ENCODE measurements around the gene RSU1. TPM values are rescaled to one million over a fixed set of nuclear protein-coding genes. Genes with fewer than 3 reads are reported as not detected.
"Not testable (repeated sequence)": the region's sequence is repeated elsewhere in the genome, so short reads cannot be mapped to it uniquely, and the experiment has no call there.

RSU1 gene
- polyA plus RNA-seq, 3 donors, result 45.7 to 111 (median 100) TPM

DNA sequence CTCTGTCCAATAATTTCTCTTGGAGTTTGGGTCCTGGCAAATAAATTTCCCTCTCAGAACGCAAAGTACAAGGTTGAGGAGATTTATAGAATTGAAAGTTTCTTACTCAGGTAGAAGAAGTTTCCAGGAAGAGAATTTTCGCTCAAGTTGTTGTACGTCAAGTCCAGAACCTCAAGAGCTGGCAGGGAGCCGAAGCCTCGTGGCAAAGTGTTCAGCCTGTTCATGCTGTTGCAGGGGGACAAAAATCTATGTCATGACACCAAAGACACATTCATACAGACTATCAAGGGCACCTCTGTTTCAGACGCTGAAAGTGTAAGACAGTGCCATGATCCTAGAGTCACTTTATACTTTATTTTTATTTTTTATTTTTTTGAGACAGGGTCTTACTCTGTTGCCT lies 62.5 kb downstream of the RSU1 start:
- H3K4me1 ChIP-seq (ENCODE audit: control insufficient read depth in 1 of 2, insufficient read depth in 2 of 2, low read length in 2 of 2), result no peaks in the 10 kb centered on the region
- H4K20me1 ChIP-seq (ENCODE audit: insufficient read depth, low read length), result no peaks in the 10 kb centered on the region
- Mint-ChIP-seq H3K4me1 (no peaks in the 10 kb centered on the region), H3K36me3 (peaks cover 62 to 75% of the 10 kb centered on the region in 2 donors), H3K27ac (no peak overlapping the region), H3K4me3 (no peak overlapping the region), H3K27me3 (ENCODE audit: low read depth in 3 of 3) (no peaks in the 10 kb centered on the region), H3K9me3 (no peaks in the 10 kb centered on the region)
- H3K9me3 ChIP-seq (replicated peaks in 1 of 2; ENCODE audit: control insufficient read depth in 1 of 2, insufficient read depth in 1 of 2, low read length in 2 of 2), result no peaks in the 10 kb centered on the region
- DNase-seq, result no peak
- H3K4me2 ChIP-seq (replicated peaks; ENCODE audit: extremely low read depth, low read length, poor library complexity, severe bottlenecking), result no peak overlapping the region
- no peak overlapping the region for H3K4me3 ChIP-seq (replicated peaks in 1 of 3; ENCODE audit: low read depth in 2 of 3, low read length in 3 of 3)
- H3K27ac ChIP-seq (ENCODE audit: low read depth in 1 of 2, low read length in 2 of 2), result no peak overlapping the region
- no peaks in the 10 kb centered on the region for H3K79me2 ChIP-seq (ENCODE audit: insufficient read depth, low read length)
- WGBS (ENCODE audit: insufficient coverage), result 100% methylated on average over 4 of the region's 6 CpGs
- H2AFZ ChIP-seq (ENCODE audit: insufficient read depth, low read depth, low read length, poor library complexity, severe bottlenecking), result no peak overlapping the region
- TF ChIP-seq CTCF (IDR thresholded peaks at IDR 0.05), result no peak
- peaks cover 36 to 69% of the 10 kb centered on the region in 2 donors for H3K36me3 ChIP-seq (replicated peaks in 1 of 2; ENCODE audit: control insufficient read depth in 1 of 2, insufficient read depth in 2 of 2, low read length in 2 of 2)
- H3K9ac ChIP-seq (ENCODE audit: insufficient read depth, low read length, poor library complexity, severe bottlenecking), result no peak overlapping the region
- no peaks in the 10 kb centered on the region for H3K27me3 ChIP-seq (ENCODE audit: control insufficient read depth in 2 of 2, insufficient read depth in 2 of 2, low read length in 2 of 2)
- intact Hi-C loops (cut with micrococcal nuclease), result no loop called here

GRCh38 chr10:16752849-16753248 lies 64.4 kb downstream of the RSU1 start:
- H3K27me3 ChIP-seq (ENCODE audit: control insufficient read depth in 2 of 2, insufficient read depth in 2 of 2, low read length in 2 of 2); H3K9me3 ChIP-seq (replicated peaks in 1 of 2; ENCODE audit: control insufficient read depth in 1 of 2, insufficient read depth in 1 of 2, low read length in 2 of 2); H3K4me1 ChIP-seq (ENCODE audit: control insufficient read depth in 1 of 2, insufficient read depth in 2 of 2, low read length in 2 of 2); H3K27me3 Mint-ChIP-seq (ENCODE audit: low read depth in 3 of 3); H3K9me3 Mint-ChIP-seq; H4K20me1 ChIP-seq (ENCODE audit: insufficient read depth, low read length); intact Hi-C loops (cut with micrococcal nuclease); H3K4me2 ChIP-seq (replicated peaks; ENCODE audit: extremely low read depth, low read length, poor library complexity, severe bottlenecking); H3K27ac ChIP-seq (ENCODE audit: low read depth in 1 of 2, low read length in 2 of 2); H3K4me1 Mint-ChIP-seq; H3K27ac Mint-ChIP-seq; H3K4me3 Mint-ChIP-seq; H3K79me2 ChIP-seq (ENCODE audit: insufficient read depth, low read length); H3K4me3 ChIP-seq (replicated peaks in 1 of 3; ENCODE audit: low read depth in 2 of 3, low read length in 3 of 3); DNase-seq; H3K9ac ChIP-seq (ENCODE audit: insufficient read depth, low read length, poor library complexity, severe bottlenecking); H2AFZ ChIP-seq (ENCODE audit: insufficient read depth, low read depth, low read length, poor library complexity, severe bottlenecking): not testable (repeated sequence)
- H3K36me3 Mint-ChIP-seq, result peaks cover 65 to 78% of the 10 kb centered on the region in 2 donors
- 93% methylated on average over 3 of the region's 6 CpGs for WGBS (ENCODE audit: insufficient coverage)
- H3K36me3 ChIP-seq (replicated peaks in 1 of 2; ENCODE audit: control insufficient read depth in 1 of 2, insufficient read depth in 2 of 2, low read length in 2 of 2), result peaks cover 42 to 69% of the 10 kb centered on the region in 2 donors
